GM18907 (cell line): ENCODE data around the gene PTCD1.

ENCODE experiments used
- ATAC-seq: cut with Tn5 transposase; IDR thresholded peaks from one replicate; pipeline ENCODE4 v1.9.1; 2021; ENCODE audit warnings: mild to moderate bottlenecking, moderate library complexity; ENCODE audit not compliant: unreplicated experiment

Gene PTCD1, protein sequence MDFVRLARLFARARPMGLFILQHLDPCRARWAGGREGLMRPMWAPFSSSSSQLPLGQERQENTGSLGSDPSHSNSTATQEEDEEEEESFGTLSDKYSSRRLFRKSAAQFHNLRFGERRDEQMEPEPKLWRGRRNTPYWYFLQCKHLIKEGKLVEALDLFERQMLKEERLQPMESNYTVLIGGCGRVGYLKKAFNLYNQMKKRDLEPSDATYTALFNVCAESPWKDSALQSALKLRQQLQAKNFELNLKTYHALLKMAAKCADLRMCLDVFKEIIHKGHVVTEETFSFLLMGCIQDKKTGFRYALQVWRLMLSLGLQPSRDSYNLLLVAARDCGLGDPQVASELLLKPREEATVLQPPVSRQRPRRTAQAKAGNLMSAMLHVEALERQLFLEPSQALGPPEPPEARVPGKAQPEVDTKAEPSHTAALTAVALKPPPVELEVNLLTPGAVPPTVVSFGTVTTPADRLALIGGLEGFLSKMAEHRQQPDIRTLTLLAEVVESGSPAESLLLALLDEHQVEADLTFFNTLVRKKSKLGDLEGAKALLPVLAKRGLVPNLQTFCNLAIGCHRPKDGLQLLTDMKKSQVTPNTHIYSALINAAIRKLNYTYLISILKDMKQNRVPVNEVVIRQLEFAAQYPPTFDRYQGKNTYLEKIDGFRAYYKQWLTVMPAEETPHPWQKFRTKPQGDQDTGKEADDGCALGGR

GRCh38 chr7:99438573-99439480 is at the start of gene PTCD1, which contains the start of gene CPSF4:
TSS of gene PTCD1 (minus strand) at chr7:99438798. CDS start at chr7:99435242, 3,556 bp downstream.
TSS of gene CPSF4 (plus strand) at chr7:99438943. CDS start at chr7:99439083, 140 bp downstream.
- peak; percentile 89 for ATAC-seq

DNA sequence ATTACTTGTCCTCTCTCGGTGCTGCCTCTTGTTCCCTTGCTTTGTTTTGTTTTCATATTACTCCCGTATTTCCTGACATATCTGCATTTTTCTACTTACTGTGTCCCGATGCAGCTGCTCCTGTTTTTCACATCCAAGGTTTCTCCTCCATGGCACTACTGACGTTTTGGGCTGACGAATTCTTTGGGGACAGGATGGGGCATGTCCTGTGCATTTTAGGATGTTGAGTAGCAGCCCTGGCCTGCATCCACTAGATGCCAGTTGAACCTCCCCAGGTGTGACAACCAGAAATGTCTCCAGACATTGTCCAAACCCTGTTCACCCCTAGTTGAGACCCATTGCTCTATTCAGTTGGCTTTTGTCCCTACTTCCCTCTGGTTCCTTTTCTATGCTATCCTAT is 46.5 kb upstream of the PTCD1 start:
- no peak for ATAC-seq

GRCh38 chr7:99478464-99479440 is 40.2 kb upstream of the PTCD1 start:
- no peak for ATAC-seq

DNA sequence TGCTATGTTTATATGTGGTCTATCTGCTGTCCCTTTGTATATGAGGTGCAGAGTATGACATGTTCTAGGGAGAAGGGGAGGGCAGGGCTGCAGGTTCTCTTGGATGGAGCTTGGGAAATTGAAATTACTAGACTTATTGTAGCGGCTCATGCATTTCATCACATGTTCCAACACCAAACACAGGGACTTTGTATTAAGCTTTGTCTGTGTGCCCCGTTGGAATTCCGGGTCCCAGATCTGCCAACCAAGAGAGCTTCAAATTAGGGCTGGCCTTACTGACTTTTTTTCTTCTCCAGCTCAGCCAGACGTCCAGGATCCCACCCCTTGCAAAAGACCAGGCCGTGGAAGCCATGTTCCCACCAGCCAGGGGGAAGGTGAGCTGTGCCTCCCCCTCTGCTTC is 37.5 kb upstream of the PTCD1 start:
- no peak for ATAC-seq

DNA sequence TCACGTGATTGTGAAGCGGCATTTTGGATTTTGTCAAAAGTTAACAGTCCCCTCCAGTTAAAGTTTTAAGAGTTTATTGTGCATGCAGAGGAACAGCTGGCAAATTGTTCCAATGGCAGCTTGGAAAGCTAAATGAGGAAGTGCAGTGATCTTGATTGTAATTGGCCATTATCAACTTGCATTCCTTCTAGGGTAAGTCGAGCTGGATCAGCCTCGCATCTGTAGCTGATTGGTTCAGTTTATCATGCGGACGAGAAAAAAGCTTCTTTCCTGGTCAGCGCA is 34.7 kb upstream of the PTCD1 start:
- peak; percentile 4 for ATAC-seq

DNA sequence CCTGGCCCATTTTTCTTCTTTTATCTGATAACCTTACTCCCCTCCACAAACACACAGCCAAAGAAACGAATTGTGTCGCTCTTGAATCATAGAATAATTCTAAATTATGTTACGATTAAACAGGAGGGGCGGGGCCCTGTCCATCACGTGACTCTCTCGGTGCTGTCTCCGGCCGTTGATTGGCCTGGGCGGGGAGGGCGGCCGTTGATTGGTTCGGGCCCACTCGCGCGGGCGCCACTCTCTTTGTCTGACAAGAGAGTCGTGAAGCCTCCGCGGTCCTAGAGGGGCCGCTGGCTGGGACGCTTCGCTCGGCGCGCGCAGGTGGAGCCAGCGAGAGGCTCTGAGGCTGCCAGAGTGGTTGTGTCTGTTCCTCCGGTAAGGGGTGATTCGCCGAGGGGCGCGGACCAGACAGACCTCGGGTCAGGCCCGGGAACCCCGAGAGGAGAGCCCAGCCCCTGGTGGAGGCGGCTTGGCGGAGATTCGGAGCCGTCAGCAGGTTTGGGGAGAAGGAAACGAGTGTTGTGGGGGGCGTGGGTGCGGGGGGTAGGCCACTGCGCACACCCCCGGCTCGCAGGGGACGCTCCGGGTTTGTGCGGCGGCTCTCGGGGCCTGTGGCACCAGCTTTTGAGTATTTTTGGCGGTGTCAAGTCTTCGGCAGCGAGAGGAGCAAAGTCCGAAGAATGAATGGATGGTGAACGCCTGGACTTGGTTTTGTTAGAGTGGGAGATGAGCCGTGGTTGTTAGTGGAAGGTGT is 34.1 kb upstream of the PTCD1 start, which contains the start of gene ZNF789:
TSS of gene ZNF789 (plus strand) at position 330 of the 754 bp plus-strand sequence. CDS start 3,567 bp downstream, outside the sequence.
- ATAC-seq: peak; percentile 87

DNA sequence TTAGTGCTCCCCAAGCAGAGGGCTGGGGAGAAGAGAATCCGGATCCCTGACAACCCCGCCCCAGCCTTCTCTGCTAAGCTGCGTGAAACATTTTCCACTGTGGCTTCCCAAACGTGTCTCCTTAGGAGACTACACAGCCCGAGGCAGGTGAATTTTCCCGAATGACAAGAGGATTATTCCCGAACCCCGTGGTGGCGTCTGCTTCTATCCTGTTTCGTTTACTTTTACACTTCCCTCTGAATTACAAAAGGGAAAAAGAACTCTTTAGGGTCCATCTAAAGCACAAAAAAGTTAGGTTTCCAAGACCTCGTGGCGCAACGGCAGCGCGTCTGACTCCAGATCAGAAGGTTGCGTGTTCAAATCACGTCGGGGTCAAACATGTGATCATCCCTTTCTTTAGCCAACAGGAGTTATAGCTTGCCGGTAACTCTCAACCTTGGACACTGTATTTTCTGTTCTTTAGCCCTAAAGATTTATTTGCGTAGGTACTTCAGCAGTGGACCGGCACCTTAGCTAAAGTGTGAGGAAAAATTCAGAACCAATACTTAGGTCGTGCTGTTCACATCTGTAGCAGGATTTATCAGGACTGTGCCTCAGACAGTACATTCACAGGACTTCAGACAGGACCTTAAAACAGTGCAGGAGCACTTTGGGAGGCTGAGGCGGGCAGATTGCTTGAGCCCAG is 30.9 kb upstream of the PTCD1 start:
- ATAC-seq: no peak

- ATAC-seq: no peak
These were observed 29.8 kb upstream of the PTCD1 start for GRCh38 chr7:99468336-99468918.

GRCh38 chr7:99465421-99465768 is 26.8 kb upstream of the PTCD1 start:
- no peak for ATAC-seq

DNA sequence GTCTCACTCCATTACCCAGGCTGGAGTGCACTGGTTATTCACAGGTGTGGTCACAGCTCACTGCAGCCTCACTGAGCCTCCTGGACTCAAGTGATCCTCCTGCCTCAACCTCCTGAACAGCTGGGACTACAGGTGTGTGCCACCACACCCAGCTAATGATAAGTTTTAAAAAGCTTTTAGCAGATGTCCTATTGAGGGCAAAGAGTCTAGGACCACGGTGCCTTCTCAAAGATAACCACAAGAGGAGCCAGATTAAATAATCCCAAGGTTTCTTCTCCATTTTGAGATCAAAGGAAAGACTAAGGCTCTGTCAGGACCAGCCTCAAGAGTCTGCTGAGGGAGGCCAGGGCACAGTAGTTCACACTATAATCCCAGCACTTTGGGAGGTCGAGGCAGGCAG is 22.6 kb upstream of the PTCD1 start:
- no peak for ATAC-seq

DNA sequence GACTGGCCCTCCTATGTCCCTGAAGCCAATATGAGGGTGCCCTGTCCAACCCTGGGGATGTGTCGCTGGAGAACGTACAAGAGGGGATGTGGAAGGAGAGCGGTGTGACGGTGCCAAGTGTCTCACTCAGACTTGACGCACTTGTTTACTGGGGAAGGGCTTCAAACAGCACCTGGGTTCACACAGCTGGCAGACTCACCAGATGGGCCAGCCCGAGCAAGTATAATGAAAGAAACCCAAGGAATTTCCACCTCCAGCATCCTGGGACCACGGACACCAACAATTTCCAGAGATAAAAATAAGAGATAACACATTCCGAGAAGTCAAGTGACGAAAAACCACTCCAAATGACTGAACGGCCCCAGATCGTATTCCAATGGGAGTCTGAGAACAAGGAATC is 22.1 kb upstream of the PTCD1 start:
- ATAC-seq: no peak

DNA sequence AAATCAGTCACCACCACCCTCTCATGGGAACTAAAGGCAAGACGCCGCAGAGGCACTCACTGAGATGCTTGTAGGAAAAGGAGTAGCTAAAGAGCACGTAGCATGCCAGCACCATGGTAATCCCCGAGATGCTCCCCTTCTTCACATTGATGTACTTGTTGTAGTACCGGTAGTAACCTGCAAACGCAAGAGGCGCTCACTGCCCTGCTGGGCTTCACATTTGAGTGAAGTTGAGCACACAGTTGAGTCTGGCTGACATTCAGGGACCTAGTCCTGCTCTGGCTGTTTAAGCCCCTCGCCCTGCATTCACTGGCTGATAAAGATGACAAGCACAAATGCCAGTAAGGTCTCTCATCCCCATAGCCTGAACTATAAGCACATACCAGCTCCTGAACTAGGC is 20.5 kb upstream of the PTCD1 start:
- no peak for ATAC-seq

GRCh38 chr7:99457650-99458493 is 19.3 kb upstream of the PTCD1 start:
- no peak for ATAC-seq

- ATAC-seq: no peak
These were observed 18.6 kb upstream of the PTCD1 start for GRCh38 chr7:99457050-99457649.

DNA sequence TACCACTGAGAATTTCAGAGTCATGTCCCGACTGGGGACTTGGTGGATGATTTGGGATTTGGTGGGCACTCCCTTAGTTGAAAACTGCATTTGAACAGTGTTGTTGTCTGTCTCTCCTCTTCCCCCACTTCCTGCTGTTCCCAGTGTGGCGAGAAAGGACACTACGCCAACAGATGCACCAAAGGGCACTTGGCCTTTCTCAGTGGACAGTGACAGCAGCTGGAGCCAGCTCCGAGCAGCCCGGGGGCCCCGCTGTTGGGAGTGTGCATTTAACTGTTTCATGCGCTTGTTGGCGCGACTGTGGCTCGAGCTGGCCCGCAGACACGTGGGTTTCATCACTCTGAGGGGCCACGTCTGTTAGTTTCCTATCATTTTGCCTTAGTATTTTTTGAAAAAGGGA is 17.7 kb upstream of the PTCD1 start:
- ATAC-seq: no peak

DNA sequence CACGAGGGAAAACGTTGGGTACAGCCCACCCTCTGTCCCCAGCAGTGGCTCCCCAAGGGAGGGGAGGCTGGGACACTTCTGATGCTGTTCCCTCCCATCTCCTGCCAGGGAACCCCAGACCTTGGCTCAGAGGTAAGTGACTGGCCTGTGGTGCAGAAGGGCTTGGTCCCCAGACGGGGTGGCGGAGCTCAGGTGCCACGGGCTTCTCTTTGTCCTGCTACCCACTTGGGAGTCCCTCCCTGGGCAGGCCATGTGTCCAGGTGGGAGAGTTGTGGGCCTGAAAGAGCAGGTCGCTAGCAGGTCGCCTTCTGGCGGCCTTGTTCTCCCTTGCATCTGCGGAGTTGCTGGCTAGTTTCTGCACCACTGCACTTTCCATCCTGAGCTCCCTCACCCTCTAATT is 17.3 kb upstream of the PTCD1 start:
- ATAC-seq: no peak

- ATAC-seq: no peak
These were observed 14.5 kb upstream of the PTCD1 start for GRCh38 chr7:99453105-99453504.
